Keratinocyte (primary cell): ENCODE results near the gene HRH3. TPM values are rescaled to one million over a fixed set of nuclear protein-coding genes. Genes with fewer than 3 reads are reported as not detected.

ENCODE experiments used
- DNase-seq: peaks from one replicate; pipeline ENCODE4 v3.0.0-alpha.2; 2011; ENCODE audit warnings: low read depth, missing footprints, low spot score
- FAIRE-seq: peaks from 2 replicates; lab custom pipeline; 2011; peaks lifted over from hg19 to GRCh38; lab: Jason Lieb, UNC
- H2AFZ ChIP-seq: 2 replicates; pipeline ENCODE4 v1.6.0; 2012; ENCODE audit warnings: low read length, control low read depth, inconsistent platforms; ENCODE audit not compliant: control insufficient read depth
- H3K27ac ChIP-seq: 2 replicates; pipeline ENCODE4 v1.5.1; 2011; ENCODE audit warnings: low read length; ENCODE audit not compliant: control insufficient read depth, insufficient read depth
- H3K27me3 ChIP-seq: 3 replicates; pipeline ENCODE4 v1.6.0; 2011; ENCODE audit warnings: low read length; ENCODE audit not compliant: control insufficient read depth, insufficient read depth; ENCODE audit errors: extremely low read depth
- H3K36me3 ChIP-seq, 2 experiments: 2 replicates in 1 of 2; 3 replicates in 1 of 2; pipeline ENCODE4 v1.5.1; 2011; ENCODE audit warnings: low read length in 2 of 2, mild to moderate bottlenecking in 1 of 2; ENCODE audit not compliant: control insufficient read depth in 2 of 2, insufficient read depth in 2 of 2; ENCODE audit errors: extremely low read depth in 1 of 2
- H3K4me1 ChIP-seq: 3 replicates; pipeline ENCODE4 v1.5.1; 2011; ENCODE audit warnings: low read length; ENCODE audit not compliant: control insufficient read depth, insufficient read depth; ENCODE audit errors: extremely low read depth
- H3K4me2 ChIP-seq: 3 replicates; pipeline ENCODE4 v1.6.0; 2011; ENCODE audit warnings: low read depth, low read length; ENCODE audit not compliant: control insufficient read depth, insufficient read depth; ENCODE audit errors: extremely low read depth
- H3K4me3 ChIP-seq, 3 experiments: fragments of 200-600 bp in 1 of 3; sonication (generic) in 1 of 3; 2 replicates in 2 of 3; 3 replicates in 1 of 3; pipeline ENCODE4 v1.5.1; 2011 to 2016; ENCODE audit warnings: low read length in 3 of 3, mild to moderate bottlenecking in 3 of 3, control low read depth in 2 of 3, inconsistent platforms in 1 of 3, low read depth in 1 of 3, mixed read lengths in 1 of 3, mixed run types in 1 of 3, moderate library complexity in 1 of 3; ENCODE audit not compliant: control insufficient read depth in 2 of 3, insufficient read depth in 2 of 3; ENCODE audit errors: extremely low read depth in 1 of 3
- H3K79me2 ChIP-seq: 2 replicates; pipeline ENCODE4 v1.6.0; 2012; ENCODE audit warnings: low read length; ENCODE audit not compliant: control insufficient read depth, insufficient read depth
- H3K9ac ChIP-seq: 3 replicates; pipeline ENCODE4 v1.6.0; 2011; ENCODE audit warnings: low read length; ENCODE audit not compliant: control insufficient read depth, insufficient read depth; ENCODE audit errors: extremely low read depth
- H3K9me1 ChIP-seq: 3 replicates; pipeline ENCODE4 v1.6.0; 2011; ENCODE audit warnings: low read length; ENCODE audit not compliant: control insufficient read depth, insufficient read depth; ENCODE audit errors: extremely low read depth
- H3K9me3 ChIP-seq: 2 replicates; pipeline ENCODE4 v1.5.1; 2012; ENCODE audit warnings: low read depth, low read length; ENCODE audit not compliant: control insufficient read depth
- H4K20me1 ChIP-seq: 3 replicates; pipeline ENCODE4 v1.6.0; 2011; ENCODE audit warnings: low read length; ENCODE audit not compliant: control insufficient read depth, insufficient read depth; ENCODE audit errors: extremely low read depth
- CTCF ChIP-seq, 3 experiments: IDR thresholded peaks in 1 of 3; conservative IDR thresholded peaks in 1 of 3; optimal IDR thresholded peaks in 1 of 3; 2 replicates in 2 of 3; 3 replicates in 1 of 3; pipeline versions ENCODE3 to v1.5.1; 2011; ENCODE audit warnings: low read length in 3 of 3, mild to moderate bottlenecking in 3 of 3, moderate library complexity in 2 of 3, control low read depth in 1 of 3, inconsistent platforms in 1 of 3; ENCODE audit not compliant: insufficient read depth in 2 of 3; ENCODE audit errors: extremely low read depth in 1 of 3
- EZH2 ChIP-seq: IDR thresholded peaks from one replicate; pipeline ENCODE4 v1.6.1; 2012; ENCODE audit warnings: inconsistent platforms, mild to moderate bottlenecking, low read length, moderate library complexity
- dilution Hi-C: fragments of 300-500 bp; cut with MboI; formaldehyde crosslinking; loops from one replicate; pipeline ENCODE4 v1.7.0; 2020; ENCODE audit warnings: low sequenced_read_pairs; ENCODE audit not compliant: extremely low pct_ligation_motif_present
- polyA plus RNA-seq, 5 experiments: library from polyadenylated mRNA; depleted of rRNA in 3 of 5; stranded (reverse) in 3 of 5; stranded (forward) in 1 of 5; unstranded in 1 of 5; fragments of >200 nt; gene quantifications; 1 replicate in 1 of 5; 2 replicates in 3 of 5; 3 replicates in 1 of 5; pipeline versions ENCODE4 v1.2.1 to v1.2.3, GENCODE V29; 2011 to 2012; ENCODE audit warnings: missing spikeins in 2 of 5, low read depth in 1 of 5, low replicate concordance in 1 of 5

HRH3 gene
- polyA plus RNA-seq, 1 donor (not counting 4 experiments of a cell fraction or from before 2014, with no cell fraction given), result not detected

DNA sequence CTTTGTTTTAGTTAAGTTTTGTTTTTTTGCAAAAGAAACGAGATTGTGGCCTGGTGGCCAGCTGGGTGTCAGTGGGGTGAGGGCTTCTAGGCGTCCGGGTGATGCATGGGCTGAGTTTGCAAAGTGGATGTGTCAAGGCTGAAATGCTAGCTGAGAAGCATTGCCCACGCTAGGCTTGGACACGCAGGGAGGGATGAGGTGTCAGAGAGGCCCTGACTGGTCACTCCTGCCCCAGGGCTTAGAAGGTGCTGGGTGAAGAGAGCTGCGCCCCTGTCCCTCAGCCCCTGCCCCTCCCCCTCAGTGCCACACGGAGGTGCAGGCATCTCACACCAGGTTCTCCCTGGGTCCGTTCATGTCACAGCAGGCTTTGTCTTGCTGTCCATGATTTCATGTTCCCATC, 26.4 kb upstream of the HRH3 start:
- dilution Hi-C loops, result no loop called here
- H3K79me2 ChIP-seq, result peaks cover 74% of the 10 kb centered on the region
- no peak overlapping the region for H3K27ac ChIP-seq

DNA sequence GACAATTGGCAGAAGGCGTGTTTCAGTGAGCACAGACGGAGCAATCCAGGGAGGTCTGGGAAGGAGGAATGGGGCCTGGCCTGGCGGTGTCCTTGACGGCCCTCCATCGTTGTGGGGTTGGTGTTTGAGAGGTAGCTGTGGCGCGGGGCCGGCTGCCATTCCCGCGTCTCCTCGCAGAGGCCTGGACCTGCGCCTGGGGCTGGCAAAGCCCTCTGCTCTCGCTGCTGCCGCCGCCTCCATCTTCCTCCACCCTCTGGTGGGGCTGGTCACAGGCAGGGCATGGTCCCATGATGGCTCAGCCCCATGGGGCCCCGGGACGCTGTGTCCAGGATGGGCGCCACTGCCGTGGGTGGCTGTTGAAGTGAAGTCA, 25.8 kb upstream of the HRH3 start:
- peaks cover 3% of the 10 kb centered on the region for H3K9me1 ChIP-seq
- no peak overlapping the region for H3K27ac ChIP-seq
- no peak overlapping the region for H2AFZ ChIP-seq
- dilution Hi-C loops, result no loop called here
- H3K9me3 ChIP-seq, result no peaks in the 10 kb centered on the region
- H4K20me1 ChIP-seq, result peaks cover 51% of the 10 kb centered on the region
- no peak overlapping the region for H3K4me2 ChIP-seq
- no peak overlapping the region for H3K4me3 ChIP-seq
- H3K27me3 ChIP-seq, result no peaks in the 10 kb centered on the region
- H3K4me1 ChIP-seq, result peaks cover 12% of the 10 kb centered on the region
- DNase-seq (no peak), FAIRE-seq (no peak)
- H3K9ac ChIP-seq, result no peak overlapping the region
- no peak for TF ChIP-seq CTCF (optimal IDR thresholded peaks at IDR 0.05 in 1 of 3, IDR thresholded peaks at IDR 0.05 in 1 of 3, conservative IDR thresholded peaks at IDR 0.05 in 1 of 3; ENCODE audit: extremely low read depth in 1 of 3, insufficient read depth in 2 of 3, low read length in 3 of 3)
- TF ChIP-seq EZH2, result no peak
- peaks cover 75% of the 10 kb centered on the region for H3K79me2 ChIP-seq
- peaks cover 3 to 18% of the 10 kb centered on the region in 2 experiments for H3K36me3 ChIP-seq

More for the DNA sequence above, 26.4 kb upstream of the HRH3 start:
- peaks cover 3 to 15% of the 10 kb centered on the region in 2 experiments for H3K36me3 ChIP-seq
- H3K9me3 ChIP-seq, result no peaks in the 10 kb centered on the region
- no peak overlapping the region for H2AFZ ChIP-seq
- H4K20me1 ChIP-seq, result peaks cover 49% of the 10 kb centered on the region
- no peak overlapping the region for H3K9ac ChIP-seq
- H3K4me3 ChIP-seq, result no peak overlapping the region
- H3K9me1 ChIP-seq, result peaks cover 2% of the 10 kb centered on the region
- H3K27me3 ChIP-seq, result no peaks in the 10 kb centered on the region
- DNase-seq (no peak), FAIRE-seq (no peak)
- peaks cover 6% of the 10 kb centered on the region for H3K4me1 ChIP-seq
- no peak for TF ChIP-seq EZH2
- TF ChIP-seq CTCF (optimal IDR thresholded peaks at IDR 0.05 in 1 of 3, IDR thresholded peaks at IDR 0.05 in 1 of 3, conservative IDR thresholded peaks at IDR 0.05 in 1 of 3; ENCODE audit: extremely low read depth in 1 of 3, insufficient read depth in 2 of 3, low read length in 3 of 3), result no peak
- no peak overlapping the region for H3K4me2 ChIP-seq
